Measurements from ENCODE around the gene HNF4A.

GRCh38 chr20:44422083-44422482 lies 66.6 kb downstream of the HNF4A start:
- TF ChIP-seq, protein P1, sequence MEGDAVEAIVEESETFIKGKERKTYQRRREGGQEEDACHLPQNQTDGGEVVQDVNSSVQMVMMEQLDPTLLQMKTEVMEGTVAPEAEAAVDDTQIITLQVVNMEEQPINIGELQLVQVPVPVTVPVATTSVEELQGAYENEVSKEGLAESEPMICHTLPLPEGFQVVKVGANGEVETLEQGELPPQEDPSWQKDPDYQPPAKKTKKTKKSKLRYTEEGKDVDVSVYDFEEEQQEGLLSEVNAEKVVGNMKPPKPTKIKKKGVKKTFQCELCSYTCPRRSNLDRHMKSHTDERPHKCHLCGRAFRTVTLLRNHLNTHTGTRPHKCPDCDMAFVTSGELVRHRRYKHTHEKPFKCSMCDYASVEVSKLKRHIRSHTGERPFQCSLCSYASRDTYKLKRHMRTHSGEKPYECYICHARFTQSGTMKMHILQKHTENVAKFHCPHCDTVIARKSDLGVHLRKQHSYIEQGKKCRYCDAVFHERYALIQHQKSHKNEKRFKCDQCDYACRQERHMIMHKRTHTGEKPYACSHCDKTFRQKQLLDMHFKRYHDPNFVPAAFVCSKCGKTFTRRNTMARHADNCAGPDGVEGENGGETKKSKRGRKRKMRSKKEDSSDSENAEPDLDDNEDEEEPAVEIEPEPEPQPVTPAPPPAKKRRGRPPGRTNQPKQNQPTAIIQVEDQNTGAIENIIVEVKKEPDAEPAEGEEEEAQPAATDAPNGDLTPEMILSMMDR (IDR thresholded peaks at IDR 0.05), result no peak
- no peak for TF ChIP-seq POLR2A (IDR thresholded peaks at IDR 0.05)
